Activated T-cell treated with anti-CD3 and anti-CD28 coated beads, Interleukin-2, amount 50 U/mL, for 72 hours (primary cell): ENCODE results near the gene CEMP1. TPM values are rescaled to one million over a fixed set of nuclear protein-coding genes. Genes with fewer than 3 reads are reported as not detected.

Experiments
- ATAC-seq, 2 donors: fragments of 150-1000 bp; cut with Tn5 transposase; replicated peaks in 1 of 2; 2 replicates each; pipeline ENCODE4 v1.10.0; 2021; ENCODE audit warnings: moderate library complexity in 2 of 2, mild to moderate bottlenecking in 1 of 2
- DNase-seq, 2 donors: peaks; one replicate each; pipeline ENCODE4 v3.0.0; 2021 to 2022; ENCODE audit warnings: mixed read lengths in 1 of 2
- H3K27ac Mint-ChIP-seq: one replicate; pipeline ENCODE4 v1.8.0; 2022; ENCODE audit warnings: mild to moderate bottlenecking, moderate library complexity, mixed read lengths
- H3K27me3 Mint-ChIP-seq: one replicate; pipeline ENCODE4 v1.8.0; 2022; ENCODE audit warnings: low read depth, mixed read lengths
- H3K36me3 Mint-ChIP-seq, 2 donors: one replicate each; pipeline ENCODE4 v1.8.0; 2022; ENCODE audit warnings: mixed read lengths in 2 of 2, mild to moderate bottlenecking in 1 of 2; ENCODE audit not compliant: insufficient read depth in 2 of 2
- H3K4me1 Mint-ChIP-seq: one replicate; pipeline ENCODE4 v1.8.0; 2022; ENCODE audit warnings: low read depth, mixed read lengths
- H3K4me3 Mint-ChIP-seq, 2 donors: one replicate each; pipeline ENCODE4 v1.8.0; 2022; ENCODE audit warnings: mild to moderate bottlenecking in 2 of 2, mixed read lengths in 2 of 2, moderate library complexity in 2 of 2
- H3K9me3 Mint-ChIP-seq, 2 donors: one replicate each; pipeline ENCODE4 v1.8.0; 2022; ENCODE audit warnings: mixed read lengths in 2 of 2
- total RNA-seq, 2 donors: library from RNA; stranded (reverse); gene quantifications; one replicate each; pipeline ENCODE4 v1.2.3, GENCODE V29; 2022

The CEMP1 gene
- total RNA-seq, 2 donors from 2014 or later = 0.30 TPM; not detected in 1

DNA sequence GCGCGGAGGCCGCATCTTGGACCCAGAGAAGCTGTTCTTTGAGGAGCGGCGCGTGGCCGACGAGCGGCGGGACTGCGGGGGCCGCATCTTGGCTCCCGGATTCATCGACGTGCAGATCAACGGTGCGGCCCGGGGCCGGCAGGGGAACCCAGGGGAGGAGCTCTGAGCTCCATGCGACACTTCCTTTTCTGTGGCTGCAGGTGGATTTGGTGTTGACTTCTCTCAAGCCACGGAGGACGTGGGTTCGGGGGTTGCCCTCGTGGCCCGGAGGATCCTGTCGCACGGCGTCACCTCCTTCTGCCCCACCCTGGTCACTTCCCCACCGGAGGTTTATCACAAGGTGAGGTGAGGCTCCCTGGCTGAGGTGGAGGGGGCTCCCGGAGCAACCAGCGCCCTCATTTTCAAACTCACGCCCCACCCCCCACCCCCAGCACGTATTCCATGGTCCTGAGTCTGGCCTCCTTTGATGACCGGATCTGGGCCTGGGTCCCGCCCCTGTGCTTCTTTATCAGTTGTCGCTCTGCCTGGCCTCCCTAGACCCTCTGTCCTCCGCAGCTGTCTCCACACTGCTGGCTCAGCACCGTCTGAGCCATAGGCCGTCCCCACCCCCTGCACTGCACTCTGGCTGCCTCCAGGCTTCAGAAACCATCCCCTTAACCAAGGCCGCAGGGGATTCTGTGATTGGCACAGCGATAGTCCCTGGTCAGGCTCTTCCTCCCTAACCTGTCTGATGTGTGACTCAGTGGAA, 10.2 kb downstream of the CEMP1 start:
- no peaks in the 10 kb centered on the region for H3K9me3 Mint-ChIP-seq
- H3K27me3 Mint-ChIP-seq = no peaks in the 10 kb centered on the region
- DNase-seq (peak; percentile 55 to 70), ATAC-seq (peak; percentile 44 to 56)
- H3K36me3 Mint-ChIP-seq = peaks cover 2 to 6% of the 10 kb centered on the region in 2 donors
- peaks cover 51% of the 10 kb centered on the region for H3K4me1 Mint-ChIP-seq
- peak overlapping the region; percentile 82 for H3K27ac Mint-ChIP-seq
- peak overlapping the region; percentile 82 to 93 for H3K4me3 Mint-ChIP-seq

DNA sequence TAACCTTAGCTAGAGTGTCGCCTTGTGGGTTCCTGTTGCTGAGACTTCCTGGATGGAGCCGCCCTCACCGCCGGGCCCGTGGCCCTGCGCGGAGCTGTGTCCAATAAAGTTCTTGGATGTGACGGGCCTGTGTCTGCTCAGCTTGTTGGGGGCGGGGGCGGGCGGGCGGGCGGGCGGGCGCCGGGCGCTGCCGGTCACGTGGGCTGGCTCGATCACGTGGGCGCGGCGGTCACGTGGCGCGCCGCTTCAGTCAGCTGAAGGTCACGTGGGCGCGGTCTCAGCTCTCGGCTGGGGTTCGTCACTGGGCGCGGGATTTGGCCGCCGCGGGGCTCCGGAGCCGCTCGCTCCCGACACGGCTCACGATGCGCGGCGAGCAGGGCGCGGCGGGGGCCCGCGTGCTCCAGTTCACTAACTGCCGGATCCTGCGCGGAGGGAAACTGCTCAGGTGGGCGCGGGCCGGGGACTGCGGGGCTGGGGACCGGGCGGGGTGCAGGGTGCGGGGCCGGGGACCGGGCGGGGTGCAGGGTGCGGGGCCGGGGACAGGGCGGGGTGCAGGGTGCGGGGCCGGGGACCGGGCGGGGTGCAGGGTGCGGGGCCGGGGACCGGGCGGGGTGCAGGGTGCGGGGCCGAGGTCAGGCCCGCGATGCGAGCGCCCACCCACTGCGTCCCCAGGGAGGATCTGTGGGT, 11.0 kb downstream of the CEMP1 start, which contains the start of gene AMDHD2:
Gene AMDHD2 (plus strand): TSS at position 275 of the 687 bp plus-strand sequence. CDS start 88 bp downstream, at position 363.
- Mint-ChIP-seq H3K4me3 (peak within 1 kb of the TSS; percentile 82 to 93), H3K9me3 (no peaks in the 10 kb centered on the region), H3K27ac (peak within 1 kb of the TSS; percentile 89), H3K4me1 (peaks cover 58% of the 10 kb centered on the region), H3K36me3 (peaks cover 2 to 8% of the 10 kb centered on the region in 2 donors), H3K27me3 (no peaks in the 10 kb centered on the region)
- ATAC-seq = peak; percentile 78 to 80
- DNase-seq = peak; percentile 92 to 94

GRCh38 chr16:2519711-2520080, 11.5 kb downstream of the CEMP1 start:
- no peaks in the 10 kb centered on the region for H3K27me3 Mint-ChIP-seq
- peak overlapping the region; percentile 80 to 84 for H3K4me3 Mint-ChIP-seq
- peaks cover 63% of the 10 kb centered on the region for H3K4me1 Mint-ChIP-seq
- no peaks in the 10 kb centered on the region for H3K9me3 Mint-ChIP-seq
- peaks cover 2 to 8% of the 10 kb centered on the region in 2 donors for H3K36me3 Mint-ChIP-seq
- H3K27ac Mint-ChIP-seq = peak overlapping the region; percentile 89
- ATAC-seq (peak in 1 of 2 donors; percentile 8), DNase-seq (no peak)

GRCh38 chr16:2518823-2519710, 12.1 kb downstream of the CEMP1 start:
- Mint-ChIP-seq H3K4me1 (peaks cover 65% of the 10 kb centered on the region), H3K9me3 (no peaks in the 10 kb centered on the region), H3K36me3 (peaks cover 2 to 8% of the 10 kb centered on the region in 2 donors), H3K4me3 (peak overlapping the region; percentile 80 to 84), H3K27ac (peak overlapping the region; percentile 89), H3K27me3 (no peaks in the 10 kb centered on the region)
- DNase-seq (no peak), ATAC-seq (no peak)

DNA sequence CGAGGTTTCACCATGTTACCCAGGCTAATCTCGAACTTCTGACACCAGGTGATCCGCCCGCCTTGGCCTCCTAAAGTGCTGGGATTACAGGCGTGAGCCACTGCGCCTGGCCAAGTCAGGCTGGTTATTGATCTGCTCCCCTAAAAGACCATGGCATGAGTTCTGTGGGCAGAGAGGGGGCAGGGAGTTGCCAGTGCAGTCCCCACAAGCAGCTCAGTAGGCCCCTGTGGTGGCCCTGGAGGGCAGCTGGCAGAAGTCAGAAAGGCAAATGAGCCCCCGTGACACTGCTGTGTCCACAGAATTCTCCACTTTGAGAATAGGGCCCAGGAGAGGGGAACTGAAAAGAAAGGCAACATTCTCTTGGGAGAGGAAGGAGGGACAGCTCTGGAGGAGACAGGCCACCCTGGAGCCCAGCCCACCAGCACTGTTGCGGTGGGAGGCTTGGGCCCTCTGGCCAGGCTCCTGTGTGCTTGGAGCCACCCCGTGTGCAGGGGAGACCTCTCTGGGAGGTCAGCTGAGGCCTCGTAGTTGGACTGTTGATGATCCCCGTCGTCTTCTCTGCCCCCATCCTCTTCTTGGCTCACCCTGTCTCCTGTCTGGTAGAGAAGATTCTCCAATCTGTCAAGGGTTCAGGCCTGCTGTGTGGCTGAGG, 13.1 kb downstream of the CEMP1 start:
- H3K27me3 Mint-ChIP-seq = no peaks in the 10 kb centered on the region
- H3K4me1 Mint-ChIP-seq = peaks cover 67% of the 10 kb centered on the region
- ATAC-seq (no peak), DNase-seq (no peak)
- no peak overlapping the region for H3K27ac Mint-ChIP-seq
- H3K9me3 Mint-ChIP-seq = no peaks in the 10 kb centered on the region
- H3K4me3 Mint-ChIP-seq = no peak overlapping the region
- peaks cover 2 to 8% of the 10 kb centered on the region in 2 donors for H3K36me3 Mint-ChIP-seq

DNA sequence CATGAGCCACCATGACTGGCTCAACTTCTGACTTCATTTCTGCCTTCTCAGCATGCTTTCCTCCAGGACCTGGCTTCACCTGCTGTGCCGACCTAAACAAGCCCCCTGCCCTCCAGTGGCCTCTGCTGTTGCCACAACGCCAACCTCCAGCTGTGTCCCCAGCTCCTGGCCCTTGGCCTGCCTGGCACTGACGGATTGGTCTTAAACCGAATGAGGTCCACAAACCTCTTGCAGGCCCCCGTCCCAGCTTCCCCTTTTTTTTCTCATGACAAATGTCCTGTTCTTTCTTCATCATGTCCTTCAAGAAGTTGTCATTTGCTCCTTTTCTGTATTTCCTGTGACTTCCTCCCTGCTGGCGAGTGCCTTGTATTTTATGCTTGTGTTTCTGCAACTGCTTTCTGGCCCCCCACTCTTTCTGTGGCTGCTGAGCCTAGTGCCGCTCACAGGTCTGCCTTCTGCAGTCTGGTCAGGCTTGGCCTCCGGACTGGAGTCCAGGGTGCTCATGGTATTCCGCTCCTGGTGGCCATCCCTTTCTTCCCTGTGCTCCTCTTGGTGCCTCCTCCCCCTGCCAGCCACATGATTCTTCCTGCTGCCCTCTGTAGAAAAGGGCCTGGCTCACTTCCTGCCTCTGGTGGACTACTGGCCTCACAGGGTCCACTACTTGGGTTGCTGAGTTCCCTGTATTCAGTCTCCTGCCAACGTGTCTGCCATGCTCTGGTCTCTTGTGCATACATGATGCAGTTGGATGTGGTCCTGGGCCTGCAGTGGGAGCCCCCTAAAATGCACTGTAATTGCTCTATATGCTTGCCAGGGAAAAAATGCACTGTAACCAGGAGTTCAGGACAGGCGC, 14.6 kb downstream of the CEMP1 start:
- Mint-ChIP-seq H3K9me3 (no peaks in the 10 kb centered on the region), H3K27ac (peak overlapping the region; percentile 35), H3K27me3 (no peaks in the 10 kb centered on the region), H3K4me3 (peak overlapping the region; percentile 88 to 92), H3K4me1 (peaks cover 78% of the 10 kb centered on the region), H3K36me3 (peaks cover 2 to 8% of the 10 kb centered on the region in 2 donors)
- DNase-seq = no peak
- no peak for ATAC-seq

GRCh38 chr16:2515180-2515851, 15.9 kb downstream of the CEMP1 start:
- Mint-ChIP-seq H3K27me3 (no peaks in the 10 kb centered on the region), H3K36me3 (peaks cover 0 to 8% of the 10 kb centered on the region in 2 donors), H3K27ac (peak overlapping the region; percentile 35), H3K4me1 (peaks cover 69% of the 10 kb centered on the region), H3K9me3 (no peaks in the 10 kb centered on the region), H3K4me3 (peak overlapping the region; percentile 88 to 92)
- no peak for DNase-seq
- no peak for ATAC-seq

DNA sequence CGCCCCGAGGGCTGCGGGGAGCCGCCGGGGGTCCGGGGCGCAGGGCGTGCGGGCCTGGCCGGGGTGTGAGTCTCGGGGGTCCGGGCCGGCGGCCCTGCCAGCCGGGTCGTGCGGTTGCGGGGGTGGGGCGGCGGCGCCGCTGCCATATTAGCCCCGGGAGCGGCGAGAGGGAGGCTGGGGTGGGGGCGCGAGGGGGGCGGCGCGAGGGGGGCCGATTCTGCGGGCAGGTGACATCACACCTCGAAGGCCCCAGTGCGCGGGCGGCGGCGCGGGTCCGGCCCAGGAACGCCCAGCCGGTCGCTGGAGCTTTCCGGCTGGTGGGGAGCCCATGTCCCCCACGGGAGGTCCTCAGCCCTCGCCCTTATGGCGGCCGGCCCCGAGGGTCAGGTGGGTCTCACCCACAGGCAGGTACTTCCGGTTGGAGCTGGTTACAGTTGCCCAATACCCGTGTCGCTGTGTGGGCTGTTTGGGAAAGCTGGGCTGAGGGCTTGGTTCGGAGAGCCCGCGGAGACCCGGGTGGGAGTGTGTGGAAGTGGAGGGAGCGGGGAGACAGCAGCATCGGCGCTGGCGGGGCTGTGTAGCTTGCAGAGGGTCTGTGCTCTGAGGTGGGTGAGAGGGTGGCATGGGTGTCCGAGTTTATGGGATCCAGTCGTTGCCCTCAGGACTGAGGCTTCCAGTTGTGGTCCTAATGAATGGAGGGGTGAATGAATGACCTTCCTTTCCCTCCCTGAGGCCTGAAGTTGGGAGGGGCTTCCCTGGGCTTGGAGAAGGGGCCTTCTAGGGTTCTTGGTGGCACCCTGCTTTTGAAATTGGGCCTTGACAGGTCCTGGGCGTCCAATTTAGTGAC, 16.7 kb downstream of the CEMP1 start:
- Mint-ChIP-seq H3K36me3 (peaks cover 0 to 5% of the 10 kb centered on the region in 2 donors), H3K27ac (peak overlapping the region; percentile 35), H3K9me3 (no peaks in the 10 kb centered on the region), H3K4me3 (peak overlapping the region; percentile 88 to 92), H3K4me1 (peaks cover 71% of the 10 kb centered on the region), H3K27me3 (no peaks in the 10 kb centered on the region)
- DNase-seq = peak; percentile 52 to 55
- ATAC-seq = peak; percentile 3 to 21

DNA sequence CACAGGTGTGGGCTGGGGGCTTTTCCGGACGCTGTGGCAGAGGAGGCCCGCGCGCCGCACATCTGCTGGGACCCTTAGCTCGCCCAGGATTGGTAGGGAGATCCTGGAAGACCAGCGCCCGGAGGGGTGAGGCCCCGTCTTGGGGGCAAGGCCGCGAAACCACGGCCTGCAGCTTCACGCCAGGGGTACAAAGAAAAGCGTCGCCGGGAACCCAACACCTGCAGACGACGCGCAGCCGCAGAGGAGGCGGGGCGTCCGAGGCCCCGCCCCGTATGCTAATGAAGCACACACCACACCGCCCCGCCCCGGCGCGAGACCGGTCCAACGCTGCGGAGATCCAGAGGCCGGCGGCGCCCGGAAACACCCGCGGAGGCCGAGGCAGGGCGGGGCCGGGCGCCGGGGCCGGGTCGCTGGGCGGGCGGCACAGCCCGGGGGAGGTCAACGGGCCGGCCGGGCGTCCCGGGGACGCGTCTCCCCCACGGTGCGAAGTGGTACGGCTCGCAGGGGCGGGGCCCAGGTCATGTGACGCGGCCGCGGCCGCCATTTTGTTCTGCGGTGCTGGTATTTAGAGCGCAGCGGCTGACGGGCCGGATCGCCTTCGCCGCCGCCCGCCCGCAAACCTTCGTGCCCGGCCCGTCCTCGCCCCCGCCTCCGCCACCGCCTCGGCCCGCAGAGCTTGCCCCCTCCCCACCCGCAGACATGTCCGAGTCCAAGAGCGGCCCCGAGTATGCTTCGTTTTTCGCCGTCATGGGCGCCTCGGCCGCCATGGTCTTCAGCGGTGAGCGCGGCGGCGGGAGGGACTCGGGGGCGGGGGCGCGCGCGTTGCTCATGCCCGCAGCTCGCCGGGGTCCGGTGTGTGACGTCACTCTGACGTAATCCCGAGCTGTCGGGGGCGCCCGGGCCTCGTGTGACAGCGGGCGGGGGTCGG, 17.5 kb downstream of the CEMP1 start, which contains the start of gene ATP6V0C:
Gene ATP6V0C (plus strand): TSS at position 548 of the 928 bp plus-strand sequence. CDS start 152 bp downstream, at position 700.
- DNase-seq = peak; percentile 92 to 95
- peak; percentile 87 to 89 for ATAC-seq
- Mint-ChIP-seq H3K9me3 (no peaks in the 10 kb centered on the region), H3K36me3 (peaks cover 0 to 5% of the 10 kb centered on the region in 2 donors), H3K27me3 (no peaks in the 10 kb centered on the region), H3K4me1 (peaks cover 63% of the 10 kb centered on the region), H3K4me3 (peak within 1 kb of the TSS; percentile 90 to 92), H3K27ac (peak within 1 kb of the TSS; percentile 92)
